K562 (cell line): ENCODE results near the gene SLC25A45. TPM values are rescaled to one million over a fixed set of nuclear protein-coding genes. Genes with fewer than 3 reads are reported as not detected.

Experiments used
- CBX3 ChIP-seq, 2 experiments: IDR thresholded peaks; 1 replicate in 1 of 2; 2 replicates in 1 of 2; pipeline ENCODE4 v1.6.1; 2012; ENCODE audit warnings: inconsistent platforms in 2 of 2, low read length in 2 of 2, borderline replicate concordance in 1 of 2, control low read depth in 1 of 2
- COPS2 ChIP-seq: fragments of 450-650 bp; conservative IDR thresholded peaks from 2 replicates; pipeline ENCODE4 v1.6.1; 2016; ENCODE audit warnings: mild to moderate bottlenecking, moderate library complexity
- FIP1L1 ChIP-seq: fragments of 200-400 bp; formaldehyde crosslinking; IDR thresholded peaks from 2 replicates; pipeline ENCODE4 v1.6.1; 2018; ENCODE audit warnings: mild to moderate bottlenecking, low read depth, low read length; ENCODE audit not compliant: poor library complexity, severe bottlenecking
- FOXJ2 ChIP-seq: fragments of 200-800 bp; sonication (Bioruptor generic); IDR thresholded peaks from 2 replicates; pipeline ENCODE4 v1.6.1; 2016; ENCODE audit warnings: missing genetic modification characterization, missing compliant biosample characterization
- ID3 ChIP-seq, 2 experiments: fragments of 250-450 bp in 1 of 2; fragments of 450-650 bp in 1 of 2; sonication (Bioruptor Pico) in 1 of 2; IDR thresholded peaks; 2 replicates each; pipeline versions ENCODE4 v1.6.1 to v1.8.0; 2016 to 2021; ENCODE audit warnings: mild to moderate bottlenecking in 2 of 2, moderate library complexity in 2 of 2, missing compliant biosample characterization in 1 of 2, missing genetic modification characterization in 1 of 2
- NR2C1 ChIP-seq, 2 experiments: fragments of 450-650 bp; IDR thresholded peaks; 2 replicates each; pipeline ENCODE4 v1.6.1; 2017; ENCODE audit warnings: mild to moderate bottlenecking in 2 of 2, antibody characterized with exemption in 1 of 2, inconsistent platforms in 1 of 2, missing compliant biosample characterization in 1 of 2, missing genetic modification characterization in 1 of 2
- OTX1 ChIP-seq: fragments of 450-650 bp; formaldehyde crosslinking; IDR thresholded peaks from 2 replicates; pipeline ENCODE4 v1.4.0; 2022; ENCODE audit warnings: mild to moderate bottlenecking
- PCBP2 ChIP-seq: fragments of 200-400 bp; formaldehyde crosslinking; IDR thresholded peaks from 2 replicates; pipeline ENCODE4 v1.6.1; 2018; ENCODE audit warnings: low read length, low read depth, mild to moderate bottlenecking, moderate library complexity; ENCODE audit not compliant: poor library complexity, severe bottlenecking
- POLR2G ChIP-seq: fragments of 200-400 bp; formaldehyde crosslinking; IDR thresholded peaks from 2 replicates; pipeline ENCODE4 v1.6.1; 2017; ENCODE audit warnings: low read depth, mild to moderate bottlenecking, antibody characterized with exemption, low read length, moderate library complexity
- ZNF41 ChIP-seq: fragments of 250-450 bp; sonication (Bioruptor Pico); conservative IDR thresholded peaks from 2 replicates; pipeline ENCODE4 v1.4.0; 2020; ENCODE audit warnings: mild to moderate bottlenecking
- ZNF518B ChIP-seq: fragments of 250-450 bp; sonication (Bioruptor Pico); IDR thresholded peaks from 2 replicates; pipeline ENCODE4 v1.5.0; 2021; ENCODE audit warnings: mild to moderate bottlenecking, moderate library complexity
- ZNF668 ChIP-seq: fragments of 250-450 bp; sonication (Bioruptor Pico); IDR thresholded peaks from 2 replicates; pipeline ENCODE4 v1.8.0; 2022; ENCODE audit warnings: mild to moderate bottlenecking, inconsistent platforms
- ZNF717 ChIP-seq: fragments of 250-450 bp; sonication (Bioruptor Pico); IDR thresholded peaks from 2 replicates; pipeline ENCODE4 v1.5.0; 2021
- polyA plus RNA-seq, 8 experiments: library from polyadenylated mRNA; depleted of rRNA in 4 of 8; stranded (reverse) in 5 of 8; unstranded in 3 of 8; fragments of >200 nt; fragmentation: Nextera tagmentation in 2 of 8; fragmentation: Illumina TruSeq in 1 of 8; extraction: Ambion mirVana in 2 of 8; extraction: Trizol in 1 of 8; gene quantifications; 2 replicates each; pipeline versions ENCODE4 v1.2.1 to v1.2.3, GENCODE V29; 2011 to 2014; ENCODE audit warnings: inconsistent platforms in 1 of 8, missing spikeins in 1 of 8
- total RNA-seq, 7 experiments: library from RNA; depleted of rRNA in 6 of 7; stranded (reverse); fragments of >200 nt in 6 of 7; fragmentation: Illumina TruSeq in 2 of 7; extraction: Trizol in 2 of 7; gene quantifications; 2 replicates each; pipeline versions ENCODE4 v1.2.1 to v1.2.3, GENCODE V29; 2011 to 2021; ENCODE audit warnings: low replicate concordance in 1 of 7

SLC25A45 gene
- total and polyA plus RNA-seq, 9 of the 15 experiments (the other 6 are each of a cell fraction or from before 2014, with no cell fraction given): 0.15 to 2.3 (median 0.68) TPM

GRCh38 chr11:65422633-65423515, 40.4 kb upstream of the SLC25A45 start, which contains the start of gene NEAT1 (continued):
- TF ChIP-seq ZNF518B (CRISPR knock-in tag) (peak; percentile 99), CBX3 (IDR thresholded peaks at IDR 0.05; ENCODE audit: borderline replicate concordance in 1 of 2, low read length in 2 of 2) (peak in 1 of 2 experiments; percentile 65; a peak in 1 of 3 replicates), NR2C1 (IDR thresholded peaks at IDR 0.05) (no peak), NR2C1 (tag; IDR thresholded peaks at IDR 0.05) (peak; percentile 97), ZNF668 (peak; percentile 86; the same call in 1 of the 2 replicates), ID3 (CRISPR knock-in tag; IDR thresholded peaks at IDR 0.05) (no peak), ID3 (tag; IDR thresholded peaks at IDR 0.05) (peak; percentile 67; the same call in 1 of the 2 replicates), ZNF41 (peak; percentile 100), OTX1 (CRISPR knock-in tag) (peak; percentile 100), COPS2 (no peak), ZNF717 (CRISPR knock-in tag) (peak; percentile 100), FOXJ2 (tag) (no peak; the same call in 1 of the 2 replicates), FIP1L1 (peak; percentile 92), POLR2G (peak; percentile 99), PCBP2 (peak; percentile 83)
